GM04504 (cell line): Measurements from ENCODE around the gene CDK5.

Experiments
- DNase-seq: peaks from one replicate; pipeline ENCODE4 v3.0.0-alpha.2; 2012; ENCODE audit warnings: low read depth

CDK5 gene

DNA sequence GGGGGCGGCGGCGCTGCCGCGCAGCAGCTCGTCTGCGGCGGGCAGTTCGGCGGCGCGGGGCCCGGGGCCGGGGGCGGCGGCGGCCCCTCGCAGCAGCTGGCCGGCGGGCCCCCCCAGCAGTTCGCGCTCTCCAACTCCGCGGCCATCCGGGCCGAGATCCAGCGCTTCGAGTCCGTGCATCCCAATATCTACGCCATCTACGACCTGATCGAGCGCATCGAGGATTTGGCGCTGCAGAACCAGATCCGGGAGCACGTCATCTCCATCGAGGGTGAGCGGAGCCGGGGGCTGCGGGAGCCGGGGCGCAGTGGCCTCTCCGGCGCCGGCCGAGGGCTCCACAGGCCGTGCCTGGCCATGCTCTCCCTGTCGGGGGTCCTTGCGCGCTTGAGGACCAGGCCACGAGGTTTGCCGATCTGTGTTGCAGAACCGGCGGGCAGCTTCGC is 29.1 kb upstream of the CDK5 start:
- no peak for DNase-seq

GRCh38 chr7:151085691-151086620 is 28.3 kb upstream of the CDK5 start, which contains the start of gene AGAP3:
AGAP3 (plus strand) TSS chr7:151086475; CDS start chr7:151086742, 267 bp downstream.
- DNase-seq: no peak

DNA sequence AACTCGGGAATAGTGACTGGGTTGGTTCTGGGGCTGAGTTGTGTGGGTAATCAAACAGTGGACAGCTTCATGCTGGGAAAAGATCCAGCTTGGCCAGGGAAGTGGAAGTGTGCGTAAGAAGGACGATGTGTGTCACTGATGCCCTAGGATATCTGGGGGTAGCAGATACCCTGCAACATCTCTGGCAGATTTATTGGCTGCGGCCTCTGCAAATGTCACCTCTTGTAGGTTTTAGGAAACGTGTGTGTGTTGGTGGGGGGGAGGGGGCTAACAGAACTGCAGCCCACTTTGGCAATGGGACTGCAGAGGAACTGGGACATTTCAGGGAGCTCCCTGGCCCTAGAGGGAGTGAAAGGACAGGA is 27.6 kb upstream of the CDK5 start:
- no peak for DNase-seq

GRCh38 chr7:151083824-151084160 is 26.1 kb upstream of the CDK5 start:
- no peak for DNase-seq

DNA sequence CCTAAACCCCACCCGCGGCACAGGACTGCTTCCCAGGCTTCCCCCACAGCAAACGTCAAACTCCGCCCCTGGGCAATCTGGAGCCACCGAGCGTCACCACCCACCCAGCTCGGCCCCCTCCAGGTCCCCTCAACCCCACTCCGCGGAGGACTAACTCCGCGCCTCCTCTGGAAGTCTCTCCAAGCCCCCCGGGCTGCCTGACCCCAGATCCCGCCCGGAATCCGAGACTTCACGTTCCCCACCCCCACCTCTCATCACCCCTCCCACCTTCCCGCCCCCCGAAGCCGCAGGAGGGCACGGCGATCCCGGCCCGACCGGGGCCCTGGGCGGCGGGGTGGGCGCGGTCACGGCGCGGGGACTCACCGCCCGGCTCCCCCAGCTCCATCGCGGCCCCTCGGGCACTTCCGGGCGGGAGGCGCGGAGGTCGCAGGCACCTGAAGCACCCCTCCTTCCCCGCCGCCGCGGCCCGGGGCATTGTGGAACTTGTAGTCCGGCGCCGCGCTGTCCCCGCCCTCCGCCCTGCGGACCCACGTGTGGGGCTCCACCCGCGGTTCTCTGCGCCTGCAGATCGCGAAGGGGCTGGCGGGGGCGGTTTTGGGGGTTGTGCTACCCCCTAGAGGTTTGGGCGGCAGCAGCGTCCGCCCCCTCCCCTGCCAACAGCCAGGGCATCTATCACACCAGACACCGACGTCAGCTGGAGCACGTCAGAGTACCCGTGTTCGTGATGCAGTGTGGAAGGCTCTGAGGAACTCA is 25.6 kb upstream of the CDK5 start, which contains the start of gene TMUB1:
Gene TMUB1 (minus strand): TSS at position 423 of the 753 bp plus-strand sequence. CDS start 930 bp downstream, outside the sequence.
- no peak for DNase-seq

DNA sequence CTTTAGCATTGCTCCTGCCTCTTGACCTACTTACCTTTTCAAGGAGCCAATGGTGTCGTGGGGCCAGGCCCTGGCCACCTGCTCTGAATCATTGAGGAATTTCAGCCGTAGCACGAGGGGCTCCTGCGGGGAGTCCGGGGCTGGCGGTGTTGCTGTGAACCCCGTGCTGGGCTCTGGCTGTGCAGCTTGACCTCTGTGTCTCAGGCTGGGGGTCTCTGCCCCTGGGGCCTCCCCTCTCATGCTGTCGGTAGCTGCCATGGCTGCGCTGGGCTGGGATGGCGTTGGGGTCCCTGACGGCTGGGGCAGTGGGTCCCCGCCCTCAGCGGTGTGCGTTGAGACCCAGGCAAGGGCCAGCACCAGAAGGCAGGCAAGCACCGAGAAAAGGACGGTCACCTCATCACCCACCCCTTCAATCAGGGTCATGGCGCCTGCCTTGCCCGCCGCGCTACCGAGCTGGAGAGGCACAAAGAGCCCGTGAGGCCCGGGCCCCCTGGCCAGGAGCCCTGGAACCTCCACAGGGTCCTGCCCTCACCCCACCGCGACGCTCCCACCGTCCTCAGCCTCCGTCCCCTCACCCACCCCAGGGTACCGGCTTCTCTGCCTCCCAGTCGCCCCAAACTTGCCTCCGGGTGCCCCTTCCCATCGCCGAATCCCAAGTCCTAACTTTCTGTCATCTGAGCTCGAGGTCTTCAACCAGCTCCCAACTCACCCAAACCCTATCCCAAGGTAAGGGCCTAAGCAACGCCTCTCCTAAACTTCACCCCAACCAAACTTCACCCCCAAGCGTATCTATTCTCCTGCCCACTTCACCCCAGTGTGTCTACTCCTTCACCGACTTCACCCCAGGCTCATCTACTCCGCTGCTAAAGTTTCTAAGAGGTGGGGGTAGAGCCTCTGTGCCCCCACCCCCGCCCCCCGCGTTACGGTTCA is 24.7 kb upstream of the CDK5 start:
- no peak for DNase-seq

DNA sequence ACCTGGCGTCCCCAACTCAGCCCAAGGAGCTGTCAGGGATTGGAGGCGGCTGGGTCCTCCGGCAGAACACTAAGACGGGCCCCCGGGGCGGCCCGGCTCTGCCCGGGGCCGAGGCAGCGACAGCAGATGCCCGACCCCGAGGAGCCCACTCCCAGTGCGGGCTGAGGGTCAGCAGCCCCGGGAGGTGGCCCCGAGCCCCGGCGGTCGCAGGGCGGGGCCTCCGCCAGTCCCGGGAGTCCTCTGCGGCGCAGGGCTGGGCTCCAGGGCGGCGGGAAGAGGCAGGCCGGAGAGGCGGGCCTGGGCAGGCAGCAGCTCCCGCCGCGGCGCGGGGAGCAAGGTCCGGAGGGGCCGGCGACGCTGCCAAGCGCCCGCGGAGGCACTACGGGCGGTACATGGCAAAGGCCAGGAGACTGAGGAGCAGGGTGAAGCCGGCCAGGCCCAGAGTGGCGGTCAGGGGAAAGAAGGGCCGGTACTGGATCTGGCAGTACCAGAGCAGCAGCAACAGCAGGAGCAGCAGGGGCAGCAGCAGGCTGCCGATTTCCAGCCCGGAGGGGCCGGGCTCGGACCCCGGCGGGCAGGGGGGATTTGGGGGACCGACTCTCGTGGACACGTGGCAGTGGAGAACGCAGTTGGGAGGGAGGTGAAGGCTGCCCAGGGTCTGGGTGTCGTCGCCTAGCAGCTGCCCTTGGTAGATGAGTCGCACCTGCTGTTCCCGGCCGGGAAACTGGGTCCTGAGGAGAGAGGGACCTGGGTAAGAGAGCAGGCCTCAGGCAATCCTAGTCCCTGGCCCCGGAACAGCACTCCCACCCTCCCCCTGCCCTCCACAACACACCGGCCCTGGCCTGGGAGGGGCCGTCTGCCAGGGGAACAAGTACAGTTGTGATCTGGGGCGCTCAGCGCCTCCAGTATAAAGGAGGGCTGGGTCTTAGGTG is 23.7 kb upstream of the CDK5 start:
- no peak for DNase-seq

DNA sequence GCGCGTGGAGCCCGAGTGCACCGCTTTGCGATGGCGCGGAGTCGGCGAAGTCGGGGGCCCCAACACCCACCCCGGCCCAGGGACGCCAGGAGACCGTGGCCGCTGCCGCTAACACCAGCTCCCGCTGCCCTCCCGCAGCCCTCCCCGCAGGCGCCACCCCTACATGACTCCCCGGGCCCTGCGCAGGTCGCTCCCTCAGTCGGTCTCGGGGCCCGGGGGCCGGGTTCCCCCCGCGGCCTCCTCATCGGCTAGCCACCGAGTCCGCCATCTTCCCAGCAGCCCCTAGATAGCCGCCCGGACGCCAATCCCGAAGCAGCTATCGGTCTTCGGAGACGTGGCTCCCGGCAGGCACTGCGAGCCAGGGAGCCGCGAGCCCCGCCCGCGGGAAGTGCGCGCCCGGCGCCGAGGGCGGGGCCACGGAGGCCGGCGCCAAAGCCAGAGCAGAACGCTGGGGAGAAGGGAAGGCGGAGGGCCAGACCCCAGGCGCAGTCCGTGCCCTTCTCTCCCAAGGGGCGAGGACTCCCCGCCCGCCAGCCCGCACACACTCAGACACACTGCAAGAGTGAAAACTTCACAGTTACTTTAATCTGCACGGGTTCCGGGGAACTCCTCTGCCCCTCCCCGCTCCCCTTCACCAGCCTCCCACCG is 22.9 kb upstream of the CDK5 start, which contains the start of gene FASTK:
Gene FASTK (minus strand): TSS at position 288 of the 648 bp plus-strand sequence. CDS start 43 bp downstream, at position 245.
- DNase-seq: peak; percentile 84

- DNase-seq: no peak
Observed at GRCh38 chr7:151080067-151080521, 22.4 kb upstream of the CDK5 start.

DNA sequence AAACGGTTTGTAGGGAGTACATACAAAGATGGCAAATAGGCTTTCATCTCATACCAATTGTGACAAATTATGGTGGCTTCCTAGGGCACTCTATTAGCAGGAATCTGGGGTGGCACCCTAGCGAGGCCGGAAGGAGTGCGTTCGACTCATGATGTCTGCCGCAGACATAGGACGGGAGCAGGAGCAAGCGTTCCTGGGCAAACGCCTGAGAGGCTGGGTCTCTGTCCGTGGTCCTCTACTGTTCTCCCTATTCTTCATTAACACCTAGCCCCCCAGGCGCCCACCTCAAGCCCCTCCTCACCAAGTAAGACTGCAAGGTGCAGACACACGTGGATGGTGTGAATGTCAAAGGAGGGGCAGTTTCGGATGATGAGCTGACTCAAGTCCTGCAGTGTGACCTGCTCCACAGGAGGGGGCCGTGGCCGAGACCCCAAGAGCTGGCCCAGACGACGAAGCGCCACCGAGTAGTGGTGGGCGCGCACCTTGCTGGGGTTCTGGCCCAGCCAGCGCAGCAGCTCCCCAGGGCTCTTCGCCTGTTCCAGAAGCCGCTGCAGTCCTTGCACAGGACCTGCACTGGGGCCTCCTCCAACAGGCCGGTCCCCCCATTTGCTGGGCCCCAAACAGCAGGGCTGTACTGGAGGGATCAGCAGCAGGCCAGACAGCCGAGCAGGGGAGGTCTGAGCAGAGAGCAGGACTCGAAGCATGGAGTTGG is 21.7 kb upstream of the CDK5 start:
- DNase-seq: no peak

- no peak for DNase-seq
Observed at GRCh38 chr7:151078233-151079040, 20.7 kb upstream of the CDK5 start.

DNA sequence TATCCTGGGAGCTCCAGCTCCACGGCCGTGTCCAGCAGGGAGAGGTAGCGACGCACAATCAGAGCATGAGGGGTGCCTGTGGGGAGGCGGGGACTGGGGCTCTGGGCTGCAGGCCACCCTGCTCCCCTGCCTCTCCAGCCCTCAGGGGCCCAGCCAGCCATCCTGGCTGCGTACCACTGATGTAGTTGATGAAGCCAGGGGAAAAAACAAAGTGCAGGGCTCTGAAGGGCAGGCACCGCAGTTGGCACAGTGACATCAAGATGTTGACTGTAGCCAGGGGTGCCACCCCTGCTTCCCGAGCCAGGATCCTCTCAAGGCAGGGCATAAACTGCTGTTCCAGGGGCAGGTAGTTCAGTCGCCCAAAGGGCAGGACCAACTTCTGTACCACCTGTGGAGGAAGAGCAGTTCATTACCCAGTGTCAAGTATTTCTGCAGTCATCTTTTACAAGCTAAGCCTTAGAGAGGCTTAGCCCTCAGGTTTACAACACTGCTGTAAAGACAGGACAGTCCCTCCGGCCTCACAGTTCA is 20.1 kb upstream of the CDK5 start:
- no peak for DNase-seq

GRCh38 chr7:151076863-151077704 is 19.4 kb upstream of the CDK5 start:
- DNase-seq: no peak

DNA sequence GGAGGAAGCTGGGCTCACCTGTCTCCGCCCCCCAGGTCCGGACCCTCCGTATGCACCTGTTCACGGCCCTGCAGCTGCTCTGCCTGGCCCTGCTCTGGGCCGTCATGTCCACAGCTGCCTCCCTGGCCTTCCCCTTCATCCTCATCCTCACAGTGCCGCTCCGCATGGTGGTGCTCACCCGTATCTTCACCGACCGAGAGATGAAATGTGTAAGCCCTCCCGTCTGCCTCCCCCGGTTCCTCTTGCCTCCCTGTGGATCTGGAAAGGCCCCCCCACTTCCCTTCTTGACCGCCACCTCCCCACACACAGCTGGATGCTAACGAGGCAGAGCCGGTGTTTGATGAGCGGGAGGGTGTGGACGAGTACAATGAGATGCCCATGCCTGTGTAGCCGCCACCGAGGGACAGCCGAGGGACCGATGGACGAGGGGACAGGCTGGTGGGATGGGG is 18.3 kb upstream of the CDK5 start:
- DNase-seq: no peak

DNA sequence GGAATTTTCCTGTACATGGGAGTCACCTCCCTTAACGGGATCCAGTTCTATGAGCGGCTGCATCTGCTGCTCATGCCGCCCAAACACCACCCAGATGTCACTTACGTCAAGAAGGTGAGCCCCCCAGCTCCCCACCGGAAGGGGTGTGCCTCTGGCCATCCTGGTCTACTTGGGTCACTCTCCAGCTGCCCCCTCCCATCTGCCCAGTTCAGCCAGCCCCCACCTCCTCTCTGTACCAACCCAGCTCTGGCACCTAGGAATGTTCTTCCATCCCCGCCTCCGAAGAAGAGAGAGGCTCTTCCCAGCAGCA is 17.9 kb upstream of the CDK5 start:
- no peak for DNase-seq

GRCh38 chr7:151074817-151075661 is 17.3 kb upstream of the CDK5 start:
- DNase-seq: no peak
